WTC11 (cell line): ENCODE measurements around the gene PEAK1.

Experiments
- CREB1 ChIP-seq: sonication (generic); formaldehyde crosslinking; IDR thresholded peaks from 2 replicates; pipeline ENCODE4 v1.8.0; 2023; ENCODE audit warnings: mild to moderate bottlenecking, missing genetic modification reagents
- CTCF ChIP-seq: fragments of 200-600 bp; IDR thresholded peaks from 2 replicates; pipeline ENCODE4 v1.8.0; 2022; ENCODE audit warnings: antibody characterized with exemption
- FOXK1 ChIP-seq: sonication (generic); formaldehyde crosslinking; IDR thresholded peaks from 2 replicates; pipeline ENCODE4 v1.8.0; 2022; ENCODE audit warnings: mild to moderate bottlenecking, moderate library complexity, missing genetic modification reagents
- IRF1 ChIP-seq: sonication (generic); formaldehyde crosslinking; IDR thresholded peaks from 2 replicates; pipeline ENCODE4 v1.8.0; 2023; ENCODE audit warnings: missing genetic modification reagents
- NFYB ChIP-seq: sonication (generic); formaldehyde crosslinking; conservative IDR thresholded peaks from 2 replicates; pipeline ENCODE4 v1.8.0; 2022; ENCODE audit warnings: low read depth, missing genetic modification reagents
- NR3C1 ChIP-seq: sonication (generic); formaldehyde crosslinking; conservative IDR thresholded peaks from 2 replicates; pipeline ENCODE4 v1.8.1; 2023; ENCODE audit warnings: low read depth, mild to moderate bottlenecking, missing genetic modification reagents
- TCF7 ChIP-seq: sonication (generic); formaldehyde crosslinking; IDR thresholded peaks from 2 replicates; pipeline ENCODE4 v1.8.0; 2022; ENCODE audit warnings: mild to moderate bottlenecking, low read depth, missing genetic modification reagents, moderate library complexity
- TEAD4 ChIP-seq: sonication (generic); formaldehyde crosslinking; IDR thresholded peaks from 2 replicates; pipeline ENCODE4 v1.8.0; 2022; ENCODE audit warnings: mild to moderate bottlenecking, missing genetic modification reagents
- ZNF263 ChIP-seq: sonication (generic); formaldehyde crosslinking; IDR thresholded peaks from 2 replicates; pipeline ENCODE4 v1.8.1; 2022; ENCODE audit warnings: low read depth, mild to moderate bottlenecking, moderate library complexity, missing genetic modification reagents
- ZNF416 ChIP-seq: fragments of 250-450 bp; sonication (Bioruptor Pico); IDR thresholded peaks from 2 replicates; pipeline ENCODE4 v1.9.0; 2021; ENCODE audit warnings: mild to moderate bottlenecking, inconsistent platforms

- no peak for TF ChIP-seq FOXK1
- TF ChIP-seq CTCF, result no peak
- TF ChIP-seq CREB1 (CRISPR knock-in tag), result no peak
- no peak for TF ChIP-seq ZNF263 (CRISPR knock-in tag)
- TF ChIP-seq TCF7, result no peak
- no peak for TF ChIP-seq NFYB (CRISPR knock-in tag)
- TF ChIP-seq NR3C1 (CRISPR knock-in tag), result no peak
- TF ChIP-seq ZNF416, result no peak
- TF ChIP-seq IRF1 (CRISPR knock-in tag), result no peak
- TF ChIP-seq TEAD4 (CRISPR knock-in tag), result no peak
Measured at GRCh38 chr15:77437264-77437663, 17.4 kb upstream of the PEAK1 start.
